Stromal cell of bone marrow (primary cell): ENCODE data around the gene CBX5.
"Not testable (repeated sequence)": the region's sequence is repeated elsewhere in the genome, so short reads cannot be mapped to it uniquely, and the experiment has no call there.

ENCODE experiments used
- DNase-seq: peaks from one replicate; pipeline ENCODE4 v3.0.0-alpha.2; 2012; ENCODE audit warnings: low read depth

Gene CBX5

DNA sequence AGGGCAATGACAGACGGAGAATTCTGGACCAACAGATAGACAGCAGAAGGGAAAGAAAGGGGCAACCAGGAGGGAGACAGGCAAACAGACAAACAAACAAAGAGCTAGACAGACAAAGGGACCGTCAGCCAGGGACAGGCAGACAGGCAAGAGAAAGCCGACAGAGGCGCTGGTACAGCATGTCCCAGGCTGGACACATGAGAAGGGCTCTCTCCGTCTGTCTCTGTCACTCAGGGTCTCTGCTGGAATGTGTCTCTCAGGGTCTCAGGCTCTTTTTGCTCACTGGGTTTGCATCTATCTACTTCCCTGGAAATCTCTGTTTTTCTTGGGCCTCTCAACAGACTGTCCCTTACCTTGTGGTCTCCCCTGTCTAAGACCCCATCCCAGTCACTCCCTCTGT, 82.9 kb downstream of the CBX5 start:
- no peak for DNase-seq

DNA sequence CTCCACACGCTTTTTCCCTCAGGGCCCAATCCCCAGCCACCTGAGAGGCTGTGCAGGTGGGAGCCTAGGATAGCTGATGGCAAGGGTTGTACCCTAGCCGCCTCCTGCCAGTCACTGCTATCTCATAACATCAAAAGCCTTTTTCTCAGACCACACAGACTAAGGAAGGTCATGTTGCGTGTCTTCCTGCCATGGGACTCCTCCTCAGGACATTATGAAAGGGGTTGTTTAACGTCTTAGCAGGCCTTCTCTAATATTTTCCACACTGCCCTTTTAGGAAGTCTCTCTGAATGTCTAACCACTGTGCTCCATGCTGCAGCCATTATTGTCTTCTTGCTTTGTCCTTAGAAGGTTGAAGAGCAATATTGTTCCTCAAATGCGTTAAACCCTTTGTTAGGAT, 83.5 kb downstream of the CBX5 start:
- no peak for DNase-seq

DNA sequence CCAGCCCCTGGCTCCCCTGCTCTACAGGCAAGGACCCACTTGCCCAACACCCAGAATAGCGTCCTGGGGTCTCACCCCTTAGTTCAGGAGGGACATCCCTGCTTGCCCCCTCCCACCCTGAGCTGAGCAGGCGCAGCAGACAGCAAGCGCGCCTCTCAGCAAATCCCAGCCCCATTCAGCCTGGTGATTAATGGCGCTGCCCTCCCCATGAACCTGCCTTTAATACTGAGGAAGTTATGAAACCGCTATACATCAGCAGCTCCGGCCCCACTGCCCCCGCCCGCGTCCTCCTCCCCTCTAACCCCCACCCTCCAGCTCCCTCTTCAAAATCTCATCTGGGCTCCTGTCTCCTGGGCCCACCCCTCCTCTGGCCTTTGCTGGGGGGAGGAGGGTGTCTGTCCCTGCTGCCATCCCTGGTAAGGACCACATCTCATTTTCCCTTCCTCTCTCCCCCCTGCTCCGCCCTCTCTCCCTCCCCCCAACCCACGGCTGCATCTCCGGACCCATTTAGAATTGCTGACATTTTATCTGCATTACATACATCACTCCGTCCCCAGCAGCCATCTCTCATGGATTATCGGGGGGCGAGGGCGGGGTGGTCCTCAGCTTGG, 84.1 kb downstream of the CBX5 start:
- DNase-seq, result no peak

DNA sequence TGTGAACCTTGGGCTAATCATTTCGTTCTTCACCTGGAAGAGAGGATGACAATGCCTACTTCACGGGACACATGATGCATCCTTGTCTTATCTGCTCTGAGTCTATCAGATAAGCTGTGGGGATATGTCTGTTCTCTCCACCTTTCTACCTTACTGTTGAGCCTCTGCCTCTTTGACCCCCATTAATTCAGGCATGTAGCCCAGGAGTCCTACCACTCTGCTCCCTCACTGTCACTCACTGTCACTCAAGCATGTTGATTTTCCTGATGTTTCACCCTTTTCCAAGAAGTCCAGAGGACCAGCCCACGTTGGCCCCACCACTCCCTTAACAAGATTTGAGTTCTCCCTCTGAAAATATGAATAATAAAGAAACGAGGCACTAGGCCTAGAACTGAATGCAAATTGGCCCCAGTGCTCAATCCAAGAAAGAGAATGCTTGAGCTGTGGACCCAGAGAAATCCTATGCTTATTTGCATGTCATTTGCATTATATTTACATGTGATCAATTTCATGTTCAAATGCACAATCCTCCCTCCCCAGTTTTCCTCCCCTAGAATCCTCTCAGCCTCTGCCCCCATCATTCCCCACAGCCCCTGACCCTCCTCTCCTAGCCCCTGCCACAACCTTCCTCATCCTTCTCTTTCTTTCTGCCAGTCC, 84.7 kb downstream of the CBX5 start:
- DNase-seq, result no peak

DNA sequence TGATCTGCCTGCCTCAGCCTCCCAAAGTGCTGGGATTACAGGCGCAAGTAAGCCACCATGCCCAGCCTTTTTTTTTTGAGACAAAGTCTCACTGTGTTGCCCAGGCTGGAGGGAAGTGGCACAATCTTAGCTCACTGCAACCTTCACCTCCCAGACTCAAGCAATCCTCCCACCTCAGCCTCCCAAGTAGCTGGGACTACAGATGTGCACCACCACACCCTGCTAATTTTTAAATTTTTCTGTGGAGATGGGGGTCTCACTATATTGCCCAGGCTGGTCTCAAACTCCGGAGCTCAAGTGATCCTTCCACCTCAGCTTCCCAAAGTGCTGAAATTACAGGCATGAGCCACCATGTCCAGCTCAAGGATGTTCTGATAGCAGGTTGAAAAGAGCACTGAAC, 85.3 kb downstream of the CBX5 start:
- DNase-seq, result not testable (repeated sequence)

DNA sequence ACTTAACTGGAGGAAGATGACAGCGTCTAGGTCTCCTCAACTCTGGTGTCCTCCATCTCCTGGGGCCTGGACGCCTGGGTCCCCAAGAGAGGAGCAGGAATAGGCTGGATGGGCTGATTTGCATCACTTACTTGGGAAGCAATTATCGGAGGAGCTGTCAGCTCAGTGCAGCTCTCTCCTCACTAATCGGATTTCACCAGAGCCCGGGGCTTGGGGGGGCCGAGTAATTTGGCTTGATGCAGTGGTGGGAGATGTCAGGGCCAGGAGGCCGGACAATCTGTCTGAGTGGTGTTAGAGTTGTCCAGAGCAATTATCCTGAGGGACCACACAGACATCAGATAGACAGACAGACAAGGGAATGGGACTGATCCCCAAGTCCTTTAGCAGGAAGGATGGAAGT, 86.5 kb downstream of the CBX5 start:
- DNase-seq, result no peak

DNA sequence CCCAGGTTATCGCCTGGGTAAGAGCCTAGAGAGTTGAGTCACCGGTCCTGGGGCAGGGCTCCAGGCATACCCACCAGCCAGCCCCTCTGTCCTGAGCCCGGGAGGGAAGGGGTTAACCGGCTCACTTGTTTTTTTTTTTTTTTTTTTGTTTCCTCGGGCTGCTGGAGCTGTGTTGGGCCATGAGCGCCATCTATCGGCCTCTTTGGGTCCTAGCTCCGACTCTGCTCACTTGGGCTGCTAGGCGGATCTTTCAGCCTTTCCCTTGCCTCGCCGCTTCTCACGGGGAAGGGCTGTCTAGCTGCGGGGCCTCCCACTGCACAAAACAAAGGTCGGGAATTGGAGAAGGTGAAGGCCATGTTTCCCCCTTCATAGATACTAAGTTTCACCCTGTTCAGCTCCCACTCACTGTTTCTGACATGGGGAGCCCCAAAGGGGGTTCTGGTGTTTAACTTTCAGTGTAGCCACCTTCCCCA, 88.3 kb downstream of the CBX5 start:
- DNase-seq, result peak; percentile 73

DNA sequence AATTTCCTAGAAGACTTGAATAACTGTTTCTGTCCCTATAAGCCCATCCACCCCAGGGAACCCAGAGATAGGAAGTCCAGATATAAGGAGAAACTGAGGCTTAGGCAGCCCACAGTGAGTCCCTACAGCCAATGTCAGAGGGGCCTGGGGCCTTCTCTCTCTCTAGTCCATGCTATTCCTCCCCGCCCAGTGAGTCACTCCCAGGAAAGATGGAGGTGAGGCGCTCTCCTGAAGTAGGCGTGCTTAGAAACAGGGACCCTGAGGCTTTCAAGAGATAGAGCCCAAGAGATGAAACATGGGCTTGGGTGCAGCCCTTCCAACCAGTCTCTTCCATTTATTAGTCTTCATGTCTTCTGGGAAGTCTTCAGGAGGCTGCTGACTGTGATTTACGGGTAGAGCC, 88.8 kb downstream of the CBX5 start:
- no peak for DNase-seq

DNA sequence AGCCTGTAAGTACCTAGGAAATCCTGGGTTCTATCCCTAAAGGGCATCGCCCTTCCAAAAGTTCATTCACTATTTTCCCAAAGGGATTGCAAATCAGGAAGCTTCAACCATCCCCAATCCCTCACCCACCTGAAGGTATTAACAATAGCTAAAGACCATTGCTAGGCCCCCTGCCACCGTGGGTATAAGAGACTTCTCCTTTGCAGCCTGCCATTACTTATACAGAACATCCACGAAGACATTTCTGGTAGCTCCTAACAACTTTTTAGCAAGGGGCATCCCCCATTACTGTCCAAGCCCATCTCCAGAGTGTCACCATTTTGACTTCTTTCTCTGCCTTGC, 90.8 kb downstream of the CBX5 start:
- DNase-seq, result no peak

DNA sequence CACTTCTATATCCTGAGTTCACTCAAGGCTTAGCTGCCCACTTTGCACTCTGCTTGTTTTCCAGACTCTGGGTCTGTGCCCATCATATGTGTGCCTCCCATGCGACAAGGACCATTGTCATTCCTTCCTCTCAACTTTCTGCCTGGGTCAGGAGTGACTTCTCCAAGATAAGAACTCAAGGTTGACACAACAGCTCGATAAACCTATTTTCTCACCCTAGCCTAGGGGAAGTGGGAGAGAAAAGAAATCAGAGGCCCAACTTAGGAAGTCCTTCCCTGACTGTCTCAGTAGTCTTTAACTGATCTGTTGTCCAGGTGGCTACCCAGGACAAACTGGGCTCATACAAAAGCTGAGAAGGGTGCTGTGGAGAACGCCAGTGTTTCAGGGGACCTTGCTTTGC, 92.8 kb downstream of the CBX5 start:
- DNase-seq, result no peak

DNA sequence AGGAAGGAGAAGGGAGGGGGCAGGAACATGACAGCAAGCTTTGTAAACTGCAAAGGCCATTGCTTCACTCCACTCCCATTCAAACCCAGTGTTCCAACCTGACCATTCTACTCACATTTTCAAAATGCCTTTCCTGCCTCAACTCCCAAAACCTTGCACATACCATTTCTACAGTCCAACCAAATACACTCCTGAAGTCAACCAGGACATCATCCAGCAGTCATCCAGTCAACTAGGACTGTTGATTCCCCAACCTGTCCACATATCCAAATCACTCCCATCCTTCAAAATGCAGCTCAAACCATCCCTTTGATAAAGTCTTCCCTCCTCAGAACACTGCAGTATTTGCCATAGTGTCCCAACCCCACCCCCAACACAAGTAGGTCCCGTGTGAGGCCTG, 94.0 kb downstream of the CBX5 start:
- no peak for DNase-seq

DNA sequence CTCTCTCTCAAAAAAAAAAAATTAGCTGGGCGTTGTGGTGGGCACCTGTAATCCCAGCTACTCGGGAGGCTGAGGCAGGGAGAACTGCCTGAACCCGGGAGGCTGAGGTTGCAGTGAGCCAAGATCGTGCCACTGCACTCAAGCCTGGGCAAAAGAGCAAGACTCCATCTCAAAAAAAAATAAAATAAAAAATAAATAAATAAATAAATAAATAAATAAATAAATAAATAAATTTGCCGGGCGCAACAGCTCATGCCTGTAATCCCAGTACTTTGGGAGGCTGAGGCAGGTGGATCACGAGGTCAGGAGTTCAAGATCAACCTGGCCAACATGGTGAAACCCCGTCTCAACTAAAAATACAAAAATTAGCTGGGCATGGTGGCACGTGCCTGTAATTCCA, 94.6 kb downstream of the CBX5 start:
- not testable (repeated sequence) for DNase-seq

DNA sequence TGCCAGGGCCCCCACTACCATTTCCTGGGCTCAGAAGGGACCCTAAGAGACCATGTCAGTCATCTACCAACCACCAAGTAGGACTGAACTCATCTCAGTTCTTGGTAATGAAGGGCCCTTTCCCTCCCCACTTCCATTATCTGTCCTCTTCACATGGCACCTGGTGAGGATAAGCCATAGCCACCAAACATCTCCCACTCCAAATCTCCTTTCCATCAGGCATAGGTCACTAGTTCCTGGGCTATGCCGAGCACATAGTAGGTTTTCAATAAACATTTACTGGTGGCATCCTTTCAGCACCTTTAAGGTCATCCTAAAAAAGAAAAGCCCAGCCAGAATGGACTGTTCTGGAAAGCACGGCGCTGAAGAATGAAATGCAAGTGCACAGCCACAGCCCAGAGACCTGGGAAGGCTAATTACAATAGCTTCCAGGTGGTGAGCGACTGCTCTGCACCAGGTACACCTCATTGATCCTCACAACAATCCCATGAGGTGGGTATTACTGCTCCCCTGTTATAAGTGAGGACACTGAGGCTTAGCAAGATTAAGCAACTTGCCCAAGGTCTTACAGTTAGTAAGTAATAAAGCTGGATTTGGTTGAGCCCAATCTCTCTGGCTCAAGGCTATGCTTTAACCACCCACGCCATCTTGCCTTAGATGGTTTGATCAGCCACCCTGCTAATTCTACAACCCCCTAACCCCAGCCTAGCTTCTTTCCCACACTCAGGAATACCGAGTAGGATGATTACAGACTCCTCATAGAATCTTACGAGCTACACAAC, 95.7 kb downstream of the CBX5 start:
- no peak for DNase-seq

DNA sequence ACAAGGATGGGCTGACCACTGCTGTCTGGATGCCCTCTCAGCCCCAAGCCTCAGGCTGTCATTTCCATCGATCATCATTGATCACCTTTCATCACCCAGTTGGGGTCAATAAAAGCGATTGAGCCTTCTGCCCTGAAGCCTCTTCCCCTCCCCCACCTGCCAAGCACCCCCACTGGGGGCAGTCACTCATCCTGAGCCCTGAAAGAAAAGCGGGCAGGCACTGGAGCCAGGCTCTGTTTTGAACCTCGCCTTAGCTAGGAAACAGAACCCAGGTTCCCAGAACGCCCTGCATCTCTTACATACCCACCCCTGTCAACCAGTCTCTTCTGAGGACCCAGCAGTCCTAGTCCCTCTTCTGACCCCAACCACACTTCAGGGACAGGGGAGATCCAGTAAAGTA, 96.9 kb downstream of the CBX5 start:
- no peak for DNase-seq

DNA sequence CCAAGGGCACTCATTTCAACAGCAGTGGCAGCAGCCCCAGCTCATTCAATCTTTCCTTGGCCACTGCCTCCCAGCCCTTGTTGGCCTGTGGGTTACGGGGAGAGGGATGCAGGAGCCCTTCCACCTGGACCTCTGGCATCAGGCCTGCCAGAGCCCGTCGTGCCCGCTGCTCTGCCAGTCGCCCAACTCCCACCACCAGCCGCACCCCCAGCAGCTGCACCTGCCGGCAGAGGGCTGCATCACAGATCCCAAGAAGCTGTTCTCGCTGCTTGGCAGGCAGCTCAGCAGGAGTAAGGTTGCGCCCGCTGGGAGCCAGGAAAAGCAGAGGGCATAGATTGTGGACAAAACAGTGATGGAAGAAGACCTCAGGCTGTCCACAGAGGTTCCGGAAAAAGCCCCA, 97.8 kb downstream of the CBX5 start:
- no peak for DNase-seq
